DND-41 (cell line): ENCODE results near the gene SAMD1.

Source experiments
- ATAC-seq: fragments of 200-7000 bp; cut with Tn5 transposase; 3 replicates; pipeline ENCODE4 v1.9.1; 2021; ENCODE audit warnings: low read depth; ENCODE audit not compliant: insufficient read depth
- DNase-seq: peaks from one replicate; pipeline ENCODE4 v3.0.0-alpha.2; 2020
- H2AFZ ChIP-seq: 2 replicates; pipeline ENCODE4 v1.6.0; 2012; ENCODE audit warnings: low read depth, low read length
- H3K27ac ChIP-seq: 2 replicates; pipeline ENCODE4 v1.5.1; 2012; ENCODE audit warnings: low read length, inconsistent platforms
- H3K27me3 ChIP-seq: fragments of 200-600 bp; sonication (generic); 2 replicates; pipeline ENCODE4 v1.6.0; 2012; ENCODE audit warnings: low read length, mild to moderate bottlenecking, inconsistent platforms; ENCODE audit not compliant: insufficient read depth, poor library complexity
- H3K36me3 ChIP-seq: 2 replicates; pipeline ENCODE4 v1.5.1; 2012; ENCODE audit warnings: low read length, inconsistent platforms; ENCODE audit not compliant: insufficient read depth
- H3K4me1 ChIP-seq: 2 replicates; pipeline ENCODE4 v1.5.1; 2012; ENCODE audit warnings: mild to moderate bottlenecking, low read length; ENCODE audit not compliant: insufficient read depth
- H3K4me2 ChIP-seq: 2 replicates; pipeline ENCODE4 v1.6.0; 2012; ENCODE audit warnings: mild to moderate bottlenecking, moderate library complexity, low read length, inconsistent platforms; ENCODE audit not compliant: insufficient read depth
- H3K4me3 ChIP-seq, 2 experiments: fragments of 200-600 bp in 1 of 2; shearing (Covaris generic) in 1 of 2; 2 replicates each; pipeline ENCODE4 v1.5.1; 2012 to 2016; ENCODE audit warnings: inconsistent platforms in 2 of 2, low read length in 2 of 2, mild to moderate bottlenecking in 2 of 2, low read depth in 1 of 2, moderate library complexity in 1 of 2
- H3K79me2 ChIP-seq: 2 replicates; pipeline ENCODE4 v1.6.0; 2012; ENCODE audit warnings: low read length, inconsistent platforms; ENCODE audit not compliant: insufficient read depth
- H3K9ac ChIP-seq: 2 replicates; pipeline ENCODE4 v1.6.0; 2012; ENCODE audit warnings: low read depth, mild to moderate bottlenecking, inconsistent platforms, low read length, moderate library complexity
- H3K9me3 ChIP-seq: 2 replicates; pipeline ENCODE4 v1.5.1; 2012; ENCODE audit warnings: low read length, moderate library complexity, mild to moderate bottlenecking, inconsistent platforms; ENCODE audit not compliant: insufficient read depth, severe bottlenecking
- H4K20me1 ChIP-seq: 2 replicates; pipeline ENCODE4 v1.6.0; 2012; ENCODE audit warnings: low read length; ENCODE audit not compliant: insufficient read depth
- CTCF ChIP-seq: IDR thresholded peaks from 2 replicates; pipeline ENCODE4 v1.5.1; 2012; ENCODE audit warnings: borderline replicate concordance, low read length, moderate library complexity, mild to moderate bottlenecking; ENCODE audit not compliant: poor library complexity, severe bottlenecking; ENCODE audit errors: extremely low read depth
- EZH2 ChIP-seq: IDR thresholded peaks from 3 replicates; pipeline ENCODE4 v1.6.1; 2012; ENCODE audit warnings: borderline replicate concordance, low read depth, mild to moderate bottlenecking, moderate library complexity, low read length, inconsistent platforms; ENCODE audit not compliant: severe bottlenecking

The SAMD1 gene

GRCh38 chr19:14063105-14063504, 27.4 kb downstream of the SAMD1 start:
- TF ChIP-seq CTCF (no peak), EZH2 (no peak)
- Histone ChIP-seq H3K27me3 (no peaks in the 10 kb centered on the region), H3K9ac (no peak overlapping the region), H2AFZ (no peak overlapping the region), H4K20me1 (no peaks in the 10 kb centered on the region), H3K27ac (no peak overlapping the region), H3K36me3 (no peaks in the 10 kb centered on the region), H3K4me2 (no peak overlapping the region), H3K9me3 (no peaks in the 10 kb centered on the region), H3K79me2 (no peaks in the 10 kb centered on the region), H3K4me1 (peaks cover 2% of the 10 kb centered on the region), H3K4me3 (no peak overlapping the region)
- ATAC-seq = no peak
- no peak for DNase-seq

GRCh38 chr19:14062558-14062855, 28.0 kb downstream of the SAMD1 start:
- Histone ChIP-seq H3K27ac (no peak overlapping the region), H3K9me3 (no peaks in the 10 kb centered on the region), H3K4me1 (peaks cover 7% of the 10 kb centered on the region), H3K79me2 (no peaks in the 10 kb centered on the region), H4K20me1 (no peaks in the 10 kb centered on the region), H3K4me2 (no peak overlapping the region), H2AFZ (no peak overlapping the region), H3K27me3 (no peaks in the 10 kb centered on the region), H3K36me3 (no peaks in the 10 kb centered on the region), H3K4me3 (no peak overlapping the region), H3K9ac (no peak overlapping the region)
- ATAC-seq (no peak), DNase-seq (no peak)
- TF ChIP-seq CTCF = no peak
- TF ChIP-seq EZH2 = no peak

GRCh38 chr19:14061751-14062557, 28.6 kb downstream of the SAMD1 start, which contains the start of gene PALM3:
Gene PALM3 (minus strand): TSS chr19:14062076. CDS start chr19:14061980, 96 bp downstream.
- Histone ChIP-seq H3K36me3 (no peaks in the 10 kb centered on the region), H3K9ac (no peak within 1 kb of the TSS), H3K27me3 (no peaks in the 10 kb centered on the region), H3K27ac (no peak within 1 kb of the TSS), H4K20me1 (no peaks in the 10 kb centered on the region), H2AFZ (no peak within 1 kb of the TSS), H3K79me2 (no peaks in the 10 kb centered on the region), H3K4me1 (peaks cover 7% of the 10 kb centered on the region), H3K4me3 (no peak within 1 kb of the TSS), H3K9me3 (no peaks in the 10 kb centered on the region), H3K4me2 (no peak within 1 kb of the TSS)
- no peak for TF ChIP-seq EZH2
- TF ChIP-seq CTCF = no peak
- no peak for DNase-seq
- ATAC-seq = no peak

- Histone ChIP-seq H3K27ac (no peak overlapping the region), H3K79me2 (no peaks in the 10 kb centered on the region), H3K9ac (no peak overlapping the region), H3K4me1 (peaks cover 7% of the 10 kb centered on the region), H3K9me3 (no peaks in the 10 kb centered on the region), H3K36me3 (no peaks in the 10 kb centered on the region), H3K27me3 (no peaks in the 10 kb centered on the region), H2AFZ (no peak overlapping the region), H3K4me2 (no peak overlapping the region), H4K20me1 (no peaks in the 10 kb centered on the region), H3K4me3 (no peak overlapping the region)
- no peak for ATAC-seq
- TF ChIP-seq CTCF = no peak
- no peak for TF ChIP-seq EZH2
- DNase-seq = no peak
Observed at GRCh38 chr19:14061081-14061749, 29.3 kb downstream of the SAMD1 start.
